Endodermal cell (in vitro differentiated cells): ENCODE measurements around the gene GCK. TPM values are rescaled to one million over a fixed set of nuclear protein-coding genes. Genes with fewer than 3 reads are reported as not detected.

Experiments
- DNase-seq: peaks from one replicate; pipeline ENCODE4 v3.0.0-alpha.2; 2017
- H3K27ac ChIP-seq: 2 replicates; pipeline ENCODE4 v1.5.1; 2013; ENCODE audit warnings: mild to moderate bottlenecking, low read depth, low read length, moderate library complexity
- H3K27me3 ChIP-seq: 2 replicates; pipeline ENCODE4 v1.6.1; 2013; ENCODE audit warnings: mild to moderate bottlenecking, low read length, moderate library complexity; ENCODE audit not compliant: insufficient read depth, control insufficient read depth, poor library complexity, severe bottlenecking
- H3K36me3 ChIP-seq: 2 replicates; pipeline ENCODE4 v1.7.0; 2013; ENCODE audit warnings: mild to moderate bottlenecking, low read length, moderate library complexity; ENCODE audit not compliant: control insufficient read depth, insufficient read depth
- H3K4me1 ChIP-seq: one replicate; pipeline ENCODE4 v1.7.0; 2013; ENCODE audit warnings: low read length; ENCODE audit not compliant: control insufficient read depth, insufficient read depth
- H3K4me3 ChIP-seq: 2 replicates; pipeline ENCODE4 v1.5.1; 2013; ENCODE audit warnings: mild to moderate bottlenecking, low read length, moderate library complexity
- H3K9ac ChIP-seq: 2 replicates; pipeline ENCODE4 v1.6.1; 2013; ENCODE audit warnings: mild to moderate bottlenecking, low read length, moderate library complexity; ENCODE audit not compliant: poor library complexity, severe bottlenecking; ENCODE audit errors: extremely low read depth
- H3K9me3 ChIP-seq: 2 replicates; pipeline ENCODE4 v1.6.1; 2013; ENCODE audit warnings: mild to moderate bottlenecking, low read length, moderate library complexity; ENCODE audit not compliant: control insufficient read depth
- H3K27ac Mint-ChIP-seq: 2 replicates; pipeline ENCODE4 v1.8.0; 2020; ENCODE audit warnings: mixed read lengths
- H3K27me3 Mint-ChIP-seq: 2 replicates; pipeline ENCODE4 v1.8.0; 2021; ENCODE audit warnings: mild to moderate bottlenecking, mixed read lengths; ENCODE audit not compliant: insufficient read depth
- H3K36me3 Mint-ChIP-seq: 2 replicates; pipeline ENCODE4 v1.8.0; 2020; ENCODE audit warnings: low read depth, mixed read lengths
- H3K4me1 Mint-ChIP-seq: 2 replicates; pipeline ENCODE4 v1.8.0; 2020; ENCODE audit warnings: mixed read lengths
- H3K4me3 Mint-ChIP-seq: 2 replicates; pipeline ENCODE4 v1.8.0; 2020; ENCODE audit warnings: mild to moderate bottlenecking, moderate library complexity, mixed read lengths
- H3K9me3 Mint-ChIP-seq: 2 replicates; pipeline ENCODE4 v1.8.0; 2020; ENCODE audit warnings: mild to moderate bottlenecking, mixed read lengths
- CTCF ChIP-seq: fragments of 200-600 bp; sonication (generic); conservative IDR thresholded peaks from 2 replicates; pipeline ENCODE4 v1.5.0; 2021; ENCODE audit warnings: antibody characterized with exemption, mild to moderate bottlenecking
- WGBS, 2 experiments: methylation state at CpG; one replicate each; pipeline versions ENCODE4 v1.1.5 to v1.1.7; 2013; ENCODE audit warnings: missing lambda C conversion rate in 2 of 2, mixed read lengths in 1 of 2; ENCODE audit not compliant: insufficient coverage in 1 of 2, insufficient read length in 1 of 2; 5-methylcytosine and 5-hydroxymethylcytosine counted together
- total RNA-seq, 2 donors: library from RNA; stranded (reverse); fragmentation: NEBNext Ultra II Directional in 1 of 2; extraction: Animal tissue kit (Norgen Biotek cat#: 25700) in 1 of 2; gene quantifications; 2 replicates in 1 of 2; 3 replicates in 1 of 2; pipeline ENCODE4 v1.2.1, GENCODE V29; 2021

GCK gene
- total RNA-seq, 2 donors from 2014 or later: 0.29 to 0.48 TPM

GRCh38 chr7:44212018-44212417 is 22.8 kb upstream of the GCK start:
- no peaks in the 10 kb centered on the region for H3K9me3 Mint-ChIP-seq
- no peaks in the 10 kb centered on the region for H3K27me3 Mint-ChIP-seq
- DNase-seq: no peak
- Histone ChIP-seq H3K4me1 (no peaks in the 10 kb centered on the region), H3K4me3 (no peak overlapping the region), H3K9me3 (no peaks in the 10 kb centered on the region), H3K9ac (no peak overlapping the region), H3K27me3 (no peaks in the 10 kb centered on the region), H3K36me3 (peaks cover 74% of the 10 kb centered on the region), H3K27ac (peak overlapping the region; percentile 24)
- H3K4me1 Mint-ChIP-seq: peaks cover 9% of the 10 kb centered on the region
- H3K27ac Mint-ChIP-seq: no peak overlapping the region
- TF ChIP-seq CTCF: no peak
- H3K4me3 Mint-ChIP-seq: no peak overlapping the region
- H3K36me3 Mint-ChIP-seq: peaks cover 48% of the 10 kb centered on the region
- 87 to 89% methylated on average over 3 to 6 of the region's 6 CpGs for WGBS, 2 experiments

GRCh38 chr7:44211126-44211675 is 22.0 kb upstream of the GCK start:
- Mint-ChIP-seq H3K27me3 (no peaks in the 10 kb centered on the region), H3K36me3 (peaks cover 53% of the 10 kb centered on the region), H3K4me1 (peaks cover 11% of the 10 kb centered on the region), H3K9me3 (no peaks in the 10 kb centered on the region), H3K4me3 (no peak overlapping the region), H3K27ac (no peak overlapping the region)
- Histone ChIP-seq H3K9ac (no peak overlapping the region), H3K36me3 (peaks cover 82% of the 10 kb centered on the region), H3K27me3 (no peaks in the 10 kb centered on the region), H3K4me1 (no peaks in the 10 kb centered on the region), H3K9me3 (no peaks in the 10 kb centered on the region), H3K27ac (no peak overlapping the region), H3K4me3 (no peak overlapping the region)
- no peak for TF ChIP-seq CTCF
- 94% methylated on average over 9 to 10 of the region's 10 CpGs for WGBS, 2 experiments
- no peak for DNase-seq

- H3K27me3 Mint-ChIP-seq: no peaks in the 10 kb centered on the region
- DNase-seq: no peak
- Histone ChIP-seq H3K9ac (no peak overlapping the region), H3K4me3 (no peak overlapping the region), H3K9me3 (no peaks in the 10 kb centered on the region), H3K27ac (no peak overlapping the region), H3K4me1 (no peaks in the 10 kb centered on the region), H3K27me3 (no peaks in the 10 kb centered on the region), H3K36me3 (peaks cover 90% of the 10 kb centered on the region)
- no peak overlapping the region for H3K27ac Mint-ChIP-seq
- H3K4me3 Mint-ChIP-seq: no peak overlapping the region
- H3K9me3 Mint-ChIP-seq: no peaks in the 10 kb centered on the region
- peaks cover 11% of the 10 kb centered on the region for H3K4me1 Mint-ChIP-seq
- H3K36me3 Mint-ChIP-seq: peaks cover 60% of the 10 kb centered on the region
- TF ChIP-seq CTCF: no peak
- WGBS, 2 experiments: 78 to 97% methylated on average over 5 of the region's 5 CpGs
These were observed 20.9 kb upstream of the GCK start for GRCh38 chr7:44210107-44210506.
